PC-3 (cell line): ENCODE data around the gene INSM1. TPM values are rescaled to one million over a fixed set of nuclear protein-coding genes. Genes with fewer than 3 reads are reported as not detected.

ENCODE experiments used
- ATAC-seq: fragments of 200-7000 bp; cut with Tn5 transposase; 2 replicates; pipeline ENCODE4 v1.9.1; 2020; ENCODE audit warnings: mild to moderate bottlenecking, moderate library complexity
- BruUV-seq: library from RNA; stranded (reverse); fragments of 400-500 nt; replicated peaks from 2 replicates; lab custom pipeline; 2021; lab: Mats Ljungman, UMichigan
- CTCF ChIA-PET: fragments of 300-600 bp; sonication (Branson Sonifier 250); formaldehyde crosslinking; loops from one replicate; lab custom pipeline; 2022; ENCODE audit warnings: antibody characterized with exemption; lab: Charles Lee
- POLR2A ChIA-PET: fragments of 300-600 bp; sonication (Branson Sonifier 250); formaldehyde crosslinking; loops from one replicate; lab custom pipeline; 2022; ENCODE audit warnings: antibody characterized with exemption; ENCODE audit not compliant: unreplicated experiment; lab: Charles Lee
- DNase-seq: peaks from one replicate; pipeline ENCODE4 v3.0.0-alpha.2; 2015
- H2AFZ ChIP-seq: fragments of 300-600 bp; sonication (generic); 2 replicates; pipeline ENCODE4 v1.6.0; 2016; ENCODE audit warnings: antibody characterized with exemption, low read length
- H3F3A ChIP-seq: fragments of 300-600 bp; sonication (generic); one replicate; pipeline ENCODE4 v1.6.0; 2017; ENCODE audit warnings: antibody characterized with exemption, low read length, control low read depth, mild to moderate bottlenecking; ENCODE audit not compliant: unreplicated experiment
- H3K27ac ChIP-seq: fragments of 300-600 bp; sonication (generic); 2 replicates; pipeline ENCODE4 v1.5.1; 2016; ENCODE audit warnings: mild to moderate bottlenecking, low read length
- H3K27me3 ChIP-seq: fragments of 300-600 bp; sonication (generic); 2 replicates; pipeline ENCODE4 v1.6.1; 2016; ENCODE audit warnings: low read length, mixed read lengths
- H3K36me3 ChIP-seq: fragments of 300-600 bp; sonication (generic); 2 replicates; pipeline ENCODE4 v1.6.1; 2016; ENCODE audit warnings: low read depth, mixed run types, low read length, mixed read lengths
- H3K4me1 ChIP-seq: fragments of 300-600 bp; sonication (generic); 2 replicates; pipeline ENCODE4 v1.5.1; 2016; ENCODE audit warnings: low read length; ENCODE audit not compliant: insufficient read depth
- H3K4me2 ChIP-seq: fragments of 300-600 bp; sonication (generic); 2 replicates; pipeline ENCODE4 v1.6.0; 2016; ENCODE audit warnings: low read length
- H3K4me3 ChIP-seq: fragments of 300-600 bp; sonication (generic); 2 replicates; pipeline ENCODE4 v1.5.1; 2016; ENCODE audit warnings: mild to moderate bottlenecking, low read length, mixed read lengths
- H3K79me2 ChIP-seq: fragments of 300-600 bp; sonication (generic); 2 replicates; pipeline ENCODE4 v1.6.1; 2017; ENCODE audit warnings: low read length, mixed read lengths
- H3K9ac ChIP-seq: fragments of 300-600 bp; sonication (generic); 2 replicates; pipeline ENCODE4 v1.6.0; 2016; ENCODE audit warnings: mild to moderate bottlenecking, low read length
- H3K9me2 ChIP-seq: fragments of 300-600 bp; sonication (generic); replicated peaks from 2 replicates; pipeline ENCODE4 v1.6.1; 2016; ENCODE audit warnings: mixed run types, low read length, mixed read lengths
- H3K9me3 ChIP-seq: fragments of 300-600 bp; sonication (generic); 2 replicates; pipeline ENCODE4 v1.6.1; 2016; ENCODE audit warnings: low read length, mixed read lengths
- H4K20me1 ChIP-seq: fragments of 300-600 bp; sonication (generic); 2 replicates; pipeline ENCODE4 v1.6.1; 2016; ENCODE audit warnings: low read length, mixed read lengths
- CTCF ChIP-seq: fragments of 300-600 bp; sonication (generic); conservative IDR thresholded peaks from 2 replicates; pipeline ENCODE4 v1.5.1; 2017; ENCODE audit warnings: antibody characterized with exemption, low read depth, mild to moderate bottlenecking, low read length
- EZH2 ChIP-seq: fragments of 300-600 bp; sonication (generic); IDR thresholded peaks from one replicate; pipeline ENCODE4 v1.6.1; 2017; ENCODE audit warnings: antibody characterized with exemption, mild to moderate bottlenecking, low read length; ENCODE audit not compliant: unreplicated experiment
- EZH2phosphoT487 ChIP-seq: fragments of 300-600 bp; sonication (generic); IDR thresholded peaks from 2 replicates; pipeline ENCODE4 v1.6.1; 2018; ENCODE audit warnings: mild to moderate bottlenecking, antibody characterized with exemption, low read length, borderline replicate concordance
- intact Hi-C: fragments of 100-400 bp; cut with micrococcal nuclease; formaldehyde crosslinking; loops from 2 replicates; pipeline ENCODE4 v1.9.0; 2023
- total RNA-seq: library from RNA; depleted of rRNA; stranded (reverse); fragments of >200 nt; gene quantifications from 2 replicates; pipeline ENCODE4 v1.2.3, GENCODE V29; 2014

Gene INSM1
- total RNA-seq, 1 experiment from 2014 or later: 0.04 TPM

GRCh38 chr20:20375862-20376261 lies 8.0 kb downstream of the INSM1 start:
- no peak overlapping the region for H2AFZ ChIP-seq
- CTCF ChIA-PET: no interaction called here
- no peak for ATAC-seq
- H3K27me3 ChIP-seq: peaks cover 67% of the 10 kb centered on the region
- no peaks in the 10 kb centered on the region for H4K20me1 ChIP-seq
- H3K27ac ChIP-seq: no peak overlapping the region
- no peak overlapping the region for H3K4me2 ChIP-seq
- no peaks in the 10 kb centered on the region for H3K9me2 ChIP-seq
- H3K4me3 ChIP-seq: no peak overlapping the region
- H3K79me2 ChIP-seq: no peaks in the 10 kb centered on the region
- no peak for DNase-seq
- no peak overlapping the region for H3K9ac ChIP-seq
- no peaks in the 10 kb centered on the region for H3K36me3 ChIP-seq
- intact Hi-C loops: no loop called here
- no peaks in the 10 kb centered on the region for H3K9me3 ChIP-seq
- BruUV-seq: no TSS peak
- H3K4me1 ChIP-seq: no peaks in the 10 kb centered on the region
- no peak for TF ChIP-seq CTCF
- TF ChIP-seq EZH2: no peak
- TF ChIP-seq EZH2phosphoT487: no peak
- no peaks in the 10 kb centered on the region for H3F3A ChIP-seq
- POLR2A ChIA-PET: no interaction called here

GRCh38 chr20:20386192-20386591 lies 18.3 kb downstream of the INSM1 start:
- no peaks in the 10 kb centered on the region for H3F3A ChIP-seq
- no peak overlapping the region for H3K4me3 ChIP-seq
- H2AFZ ChIP-seq: no peak overlapping the region
- no peak for ATAC-seq
- H3K27me3 ChIP-seq: peaks cover 38% of the 10 kb centered on the region
- ChIA-PET POLR2A (no interaction called here), CTCF (no interaction called here)
- no peaks in the 10 kb centered on the region for H3K79me2 ChIP-seq
- H3K9me3 ChIP-seq: no peaks in the 10 kb centered on the region
- no peaks in the 10 kb centered on the region for H4K20me1 ChIP-seq
- no peak for DNase-seq
- no peak overlapping the region for H3K27ac ChIP-seq
- H3K4me2 ChIP-seq: no peak overlapping the region
- H3K4me1 ChIP-seq: no peaks in the 10 kb centered on the region
- intact Hi-C loops: no loop called here
- no TSS peak for BruUV-seq
- TF ChIP-seq EZH2phosphoT487 (no peak), CTCF (no peak), EZH2 (no peak)
- H3K36me3 ChIP-seq: no peaks in the 10 kb centered on the region
- no peaks in the 10 kb centered on the region for H3K9me2 ChIP-seq
- no peak overlapping the region for H3K9ac ChIP-seq

- intact Hi-C loops: no loop called here
- Histone ChIP-seq H3K27ac (no peak overlapping the region), H3K4me3 (no peak overlapping the region), H3F3A (no peaks in the 10 kb centered on the region), H4K20me1 (no peaks in the 10 kb centered on the region), H3K36me3 (no peaks in the 10 kb centered on the region), H3K9ac (no peak overlapping the region), H3K79me2 (no peaks in the 10 kb centered on the region), H3K4me2 (no peak overlapping the region), H2AFZ (no peak overlapping the region), H3K27me3 (peaks cover 11% of the 10 kb centered on the region), H3K9me3 (no peaks in the 10 kb centered on the region), H3K9me2 (no peaks in the 10 kb centered on the region), H3K4me1 (no peaks in the 10 kb centered on the region)
- TF ChIP-seq EZH2: no peak
- TF ChIP-seq CTCF: no peak
- TF ChIP-seq EZH2phosphoT487: no peak
- ChIA-PET POLR2A (no interaction called here), CTCF (no interaction called here)
- BruUV-seq: no TSS peak
- no peak for ATAC-seq
- no peak for DNase-seq
These were observed 22.5 kb downstream of the INSM1 start for GRCh38 chr20:20390393-20390792.
